ENCODE measurements around the gene TTC12.

The TTC12 gene

GRCh38 chr11:113389272-113389671 lies 74.9 kb downstream of the TTC12 start:
- in situ Hi-C loops (cut with HindIII; ENCODE audit: low pct_ligation_motif_present, low pct_unique_long_range_greater_than_20kb, low sequenced_read_pairs), result no loop called here
- no peak for DNase-seq

- no peak for DNase-seq
Observed at GRCh38 chr11:113392236-113392921, 78.0 kb downstream of the TTC12 start.

GRCh38 chr11:113393501-113393985 lies 79.2 kb downstream of the TTC12 start:
- in situ Hi-C loops (cut with HindIII; ENCODE audit: low pct_ligation_motif_present, low pct_unique_long_range_greater_than_20kb, low sequenced_read_pairs), result no loop called here
- no peak for DNase-seq

More at GRCh38 chr11:113392236-113392921, 78.0 kb downstream of the TTC12 start:
- in situ Hi-C loops (cut with HindIII; ENCODE audit: low pct_ligation_motif_present, low pct_unique_long_range_greater_than_20kb, low sequenced_read_pairs), result no loop called here

GRCh38 chr11:113394919-113395318 lies 80.5 kb downstream of the TTC12 start:
- in situ Hi-C loops (cut with HindIII; ENCODE audit: low pct_ligation_motif_present, low pct_unique_long_range_greater_than_20kb, low sequenced_read_pairs), result no loop called here
- DNase-seq, result no peak

DNA sequence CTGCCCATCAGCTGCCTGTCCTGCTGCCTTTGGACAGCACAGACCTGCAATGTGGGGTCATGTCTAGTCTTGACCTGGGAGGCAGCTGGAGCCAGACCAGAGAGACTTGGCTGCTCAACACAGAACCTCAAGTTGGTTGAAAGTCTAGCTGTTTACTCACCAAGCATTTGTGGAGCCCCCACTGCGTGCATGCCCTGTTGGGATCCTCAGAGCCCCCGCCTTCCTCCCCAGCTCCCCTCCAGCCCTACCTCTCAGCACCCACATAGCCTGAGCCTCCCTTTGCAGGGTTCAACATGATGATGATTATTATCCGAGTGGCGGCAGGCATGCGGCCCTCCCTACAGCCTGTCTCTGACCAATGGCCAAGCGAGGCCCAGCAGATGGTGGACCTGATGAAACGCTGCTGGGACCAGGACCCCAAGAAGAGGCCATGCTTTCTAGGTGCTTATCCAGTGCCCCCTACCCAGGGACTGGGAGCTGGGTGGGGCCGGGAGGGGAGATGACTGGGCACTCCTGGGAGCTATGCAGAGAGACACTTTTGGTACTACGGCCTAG lies 81.5 kb downstream of the TTC12 start:
- in situ Hi-C loops (cut with HindIII; ENCODE audit: low pct_ligation_motif_present, low pct_unique_long_range_greater_than_20kb, low sequenced_read_pairs), result no loop called here

DNA sequence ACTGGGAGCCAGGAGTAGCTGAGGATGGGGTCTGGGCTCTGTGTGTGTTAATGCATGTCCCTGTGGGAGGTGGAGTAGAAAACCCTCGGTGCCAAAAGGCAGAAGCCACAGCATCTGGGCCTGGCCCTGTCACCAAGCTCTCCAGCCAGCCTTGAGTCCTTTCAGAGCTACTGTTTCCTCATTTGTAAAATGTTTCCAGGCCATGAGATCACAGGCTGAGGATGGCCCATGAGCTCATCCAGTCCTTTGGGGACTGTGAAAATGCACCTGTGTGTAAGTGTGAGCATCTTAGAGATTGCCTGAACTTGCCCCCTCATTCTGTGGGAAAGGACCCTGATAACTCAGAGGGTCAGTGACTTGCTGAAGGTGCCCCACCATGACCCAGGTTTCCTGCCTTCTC lies 82.3 kb downstream of the TTC12 start:
- in situ Hi-C loops (cut with HindIII; ENCODE audit: low pct_ligation_motif_present, low pct_unique_long_range_greater_than_20kb, low sequenced_read_pairs), result no loop called here

More for the DNA sequence above, 81.5 kb downstream of the TTC12 start:
- DNase-seq, result no peak

DNA sequence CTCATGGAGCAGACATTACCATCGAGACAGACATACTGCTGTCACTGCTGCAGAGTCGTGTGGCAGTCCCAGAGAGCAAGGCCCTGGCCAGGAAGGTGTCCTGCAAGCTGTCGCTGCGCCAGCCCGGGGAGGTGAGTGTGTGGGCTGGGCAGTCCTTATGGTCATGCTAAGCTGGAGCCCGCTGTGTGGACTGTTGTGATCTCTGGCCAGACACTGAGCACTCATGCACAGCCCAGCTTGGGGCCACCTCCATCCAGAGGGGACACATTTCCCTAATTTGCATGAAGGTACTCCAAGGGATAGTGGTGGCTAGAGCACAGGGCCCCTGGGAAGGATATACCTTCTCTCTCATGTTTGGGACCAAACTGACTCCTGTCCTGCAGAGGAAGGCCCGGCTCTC lies 82.8 kb downstream of the TTC12 start:
- DNase-seq, result no peak
- in situ Hi-C loops (cut with HindIII; ENCODE audit: low pct_ligation_motif_present, low pct_unique_long_range_greater_than_20kb, low sequenced_read_pairs), result no loop called here

More for the DNA sequence above, 82.3 kb downstream of the TTC12 start:
- no peak for DNase-seq

DNA sequence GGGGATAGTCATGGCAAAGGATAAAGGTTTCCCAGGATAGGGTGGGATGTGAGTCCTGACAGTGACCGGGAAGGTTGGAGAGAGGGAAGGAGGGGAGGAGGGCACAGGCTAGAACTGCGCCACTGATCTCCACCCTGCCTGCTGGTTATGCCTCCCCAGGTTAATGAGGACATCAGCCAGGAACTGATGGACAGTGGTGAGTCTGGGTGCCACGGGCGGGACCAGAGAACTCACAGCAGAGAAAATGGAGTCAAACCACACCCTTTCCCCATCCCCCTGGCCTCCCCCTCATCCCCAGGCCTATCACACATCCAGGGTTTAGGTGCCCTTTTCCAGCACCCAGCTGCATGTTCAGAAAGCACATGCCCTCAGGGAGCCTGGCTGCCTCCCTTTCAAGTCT lies 83.4 kb downstream of the TTC12 start:
- DNase-seq, result no peak
- in situ Hi-C loops (cut with HindIII; ENCODE audit: low pct_ligation_motif_present, low pct_unique_long_range_greater_than_20kb, low sequenced_read_pairs), result no loop called here

DNA sequence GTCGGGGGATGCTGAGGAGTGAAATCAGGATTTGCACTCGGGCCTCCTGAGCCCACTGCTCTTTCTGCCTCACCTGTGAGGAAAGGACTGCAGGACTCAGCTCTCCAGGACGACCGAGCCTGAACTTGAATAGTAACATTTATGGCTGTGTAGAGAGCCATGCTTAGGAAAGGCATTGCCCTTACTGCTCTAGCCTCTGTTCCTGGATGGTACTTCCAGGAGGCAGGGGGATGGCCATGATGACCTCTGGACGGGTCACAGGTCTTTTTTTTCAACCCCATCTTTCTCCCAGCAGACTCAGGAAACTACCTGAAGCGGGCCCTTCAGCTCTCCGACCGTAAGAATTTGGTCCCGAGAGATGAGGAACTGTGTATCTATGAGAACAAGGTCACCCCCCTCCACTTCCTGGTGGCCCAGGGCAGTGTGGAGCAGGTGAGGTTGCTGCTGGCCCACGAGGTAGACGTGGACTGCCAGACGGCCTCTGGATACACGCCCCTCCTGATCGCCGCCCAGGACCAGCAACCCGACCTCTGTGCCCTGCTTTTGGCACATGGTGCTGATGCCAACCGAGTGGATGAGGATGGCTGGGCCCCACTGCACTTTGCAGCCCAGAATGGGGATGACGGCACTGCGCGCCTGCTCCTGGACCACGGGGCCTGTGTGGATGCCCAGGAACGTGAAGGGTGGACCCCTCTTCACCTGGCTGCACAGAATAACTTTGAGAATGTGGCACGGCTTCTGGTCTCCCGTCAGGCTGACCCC lies 84.5 kb downstream of the TTC12 start:
- in situ Hi-C loops (cut with HindIII; ENCODE audit: low pct_ligation_motif_present, low pct_unique_long_range_greater_than_20kb, low sequenced_read_pairs), result no loop called here
- no peak for DNase-seq

- in situ Hi-C loops (cut with HindIII; ENCODE audit: low pct_ligation_motif_present, low pct_unique_long_range_greater_than_20kb, low sequenced_read_pairs), result no loop called here
- no peak for DNase-seq
Observed at GRCh38 chr11:113400631-113401230, 86.3 kb downstream of the TTC12 start.

GRCh38 chr11:113401718-113402117 lies 87.3 kb downstream of the TTC12 start:
- DNase-seq, result peak; percentile 80
- in situ Hi-C loops (cut with HindIII; ENCODE audit: low pct_ligation_motif_present, low pct_unique_long_range_greater_than_20kb, low sequenced_read_pairs), result no loop called here

- no peak for DNase-seq
- in situ Hi-C loops (cut with HindIII; ENCODE audit: low pct_ligation_motif_present, low pct_unique_long_range_greater_than_20kb, low sequenced_read_pairs), result no loop called here
Observed at GRCh38 chr11:113404859-113405430, 90.6 kb downstream of the TTC12 start.

- in situ Hi-C loops (cut with HindIII; ENCODE audit: low pct_ligation_motif_present, low pct_unique_long_range_greater_than_20kb, low sequenced_read_pairs), result no loop called here
- DNase-seq, result no peak
Observed at GRCh38 chr11:113405724-113406478, 91.5 kb downstream of the TTC12 start.

DNA sequence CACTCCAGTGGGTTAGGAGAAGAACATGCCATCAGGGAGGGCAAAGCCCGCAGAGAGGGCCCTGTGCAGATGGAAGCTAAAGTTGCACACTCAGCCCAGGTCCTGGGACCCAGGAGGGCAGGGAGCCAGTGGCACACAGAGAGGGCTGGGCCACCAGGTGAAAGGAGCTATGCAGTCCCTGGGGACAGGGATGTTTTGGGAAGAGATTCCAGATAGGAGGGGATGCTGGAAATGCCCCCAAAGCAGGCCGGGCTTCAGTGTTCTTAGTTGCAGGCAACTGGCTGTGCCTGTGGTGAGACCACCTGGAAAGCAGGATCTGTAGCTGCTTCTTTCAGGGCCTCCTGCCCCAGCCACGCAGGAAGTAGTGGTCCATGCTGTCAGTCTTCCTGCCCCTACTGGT lies 92.8 kb downstream of the TTC12 start:
- in situ Hi-C loops (cut with HindIII; ENCODE audit: low pct_ligation_motif_present, low pct_unique_long_range_greater_than_20kb, low sequenced_read_pairs), result no loop called here
- DNase-seq, result no peak

GRCh38 chr11:113408206-113408605 lies 93.8 kb downstream of the TTC12 start:
- in situ Hi-C loops (cut with HindIII; ENCODE audit: low pct_ligation_motif_present, low pct_unique_long_range_greater_than_20kb, low sequenced_read_pairs), result no loop called here
- DNase-seq, result no peak

DNA sequence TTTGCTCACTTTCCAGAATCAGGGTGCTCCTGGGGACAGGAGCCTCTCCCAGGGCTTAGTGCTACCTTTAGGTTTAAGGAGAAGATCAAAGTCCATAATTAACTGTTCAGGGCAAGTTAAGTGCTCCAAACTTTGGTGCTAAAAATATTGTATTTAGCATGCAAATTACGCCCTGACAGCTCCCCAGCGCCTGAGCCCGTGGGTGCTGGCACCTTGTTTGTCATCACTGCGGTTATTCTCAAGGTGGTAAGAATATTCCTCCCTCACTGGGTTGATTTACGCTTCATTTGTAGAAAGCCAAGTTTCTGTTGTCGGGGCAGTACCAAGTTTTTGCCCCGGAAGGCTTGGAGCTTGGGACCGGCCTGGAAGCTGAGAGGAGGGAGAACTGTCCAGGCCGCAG lies 94.5 kb downstream of the TTC12 start:
- in situ Hi-C loops (cut with HindIII; ENCODE audit: low pct_ligation_motif_present, low pct_unique_long_range_greater_than_20kb, low sequenced_read_pairs), result no loop called here
- no peak for DNase-seq

GRCh38 chr11:113409526-113409925 lies 95.1 kb downstream of the TTC12 start:
- in situ Hi-C loops (cut with HindIII; ENCODE audit: low pct_ligation_motif_present, low pct_unique_long_range_greater_than_20kb, low sequenced_read_pairs), result no loop called here
- no peak for DNase-seq

DNA sequence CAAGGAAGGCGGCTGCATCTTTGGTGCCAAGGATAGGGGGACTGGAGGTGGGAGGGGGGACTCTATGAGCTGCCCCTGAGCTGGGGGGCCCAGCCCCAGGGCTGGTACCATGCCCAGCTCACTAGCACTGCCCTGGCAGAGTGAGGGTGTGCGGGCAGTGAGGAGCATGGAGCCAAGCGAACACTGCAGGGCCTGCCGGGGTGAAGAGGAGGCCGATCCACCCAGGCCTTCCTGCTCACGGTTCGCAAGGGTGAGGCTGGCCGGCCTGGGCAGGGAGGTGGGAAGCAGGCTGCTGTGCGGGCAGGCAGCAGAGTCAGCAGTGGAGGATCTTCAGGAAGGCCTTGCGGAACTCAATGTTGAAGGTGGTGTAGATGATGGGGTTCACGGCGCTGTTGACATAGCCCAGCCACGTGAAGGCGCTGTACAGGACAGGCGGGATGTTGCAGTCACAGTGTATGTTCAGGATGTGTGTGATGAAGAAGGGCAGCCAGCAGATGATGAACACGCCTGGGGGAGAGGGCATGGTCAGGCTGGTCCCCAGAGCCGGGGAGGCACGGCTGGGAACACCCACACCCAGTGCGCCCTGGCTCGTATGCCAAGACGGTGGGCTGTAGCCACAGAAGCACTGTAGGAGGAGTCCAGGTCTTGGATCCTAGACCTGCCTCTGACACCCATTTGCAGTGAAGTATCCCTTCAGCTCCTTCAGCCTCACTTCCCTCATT lies 96.2 kb downstream of the TTC12 start:
- in situ Hi-C loops (cut with HindIII; ENCODE audit: low pct_ligation_motif_present, low pct_unique_long_range_greater_than_20kb, low sequenced_read_pairs), result no loop called here
- DNase-seq, result no peak

Data from ACHN (cell line).